ENCODE results near the gene SBF2.

DNA sequence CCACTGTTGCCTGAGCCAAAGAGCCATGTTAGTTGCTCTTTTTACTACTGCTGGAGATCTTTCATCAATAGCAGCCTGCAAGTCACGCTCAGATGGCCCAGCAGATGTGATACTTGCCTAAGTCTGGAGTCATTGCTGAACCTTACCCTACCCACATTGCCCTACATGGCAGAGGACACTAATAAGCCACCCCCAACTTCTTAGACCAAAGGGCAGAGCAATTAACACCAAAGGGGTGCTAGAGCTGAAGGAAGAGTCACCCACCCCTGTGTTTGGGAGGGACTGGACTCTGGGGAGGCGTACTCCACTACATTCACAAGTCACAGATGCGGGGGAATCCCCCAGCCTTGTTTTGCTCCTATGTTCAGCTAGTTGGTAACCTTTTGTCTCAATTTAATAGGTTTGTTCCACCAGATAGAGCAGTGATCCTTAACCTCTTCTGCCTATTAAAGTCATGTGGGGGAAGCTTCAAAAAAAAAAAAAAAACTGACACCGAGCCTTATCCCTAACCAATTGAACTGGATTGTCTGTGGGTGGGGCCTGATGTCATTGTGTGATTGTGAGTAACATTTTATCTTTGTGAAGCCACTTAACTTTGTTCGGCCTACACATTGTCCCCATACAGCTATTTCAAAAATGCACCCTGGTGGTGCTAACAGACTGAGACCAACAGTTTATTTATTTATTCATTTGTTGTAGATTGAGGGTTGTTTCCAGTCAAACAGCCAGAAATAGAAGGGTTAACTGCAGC lies 23.9 kb upstream of the SBF2 start:
- TF ChIP-seq, protein P1, sequence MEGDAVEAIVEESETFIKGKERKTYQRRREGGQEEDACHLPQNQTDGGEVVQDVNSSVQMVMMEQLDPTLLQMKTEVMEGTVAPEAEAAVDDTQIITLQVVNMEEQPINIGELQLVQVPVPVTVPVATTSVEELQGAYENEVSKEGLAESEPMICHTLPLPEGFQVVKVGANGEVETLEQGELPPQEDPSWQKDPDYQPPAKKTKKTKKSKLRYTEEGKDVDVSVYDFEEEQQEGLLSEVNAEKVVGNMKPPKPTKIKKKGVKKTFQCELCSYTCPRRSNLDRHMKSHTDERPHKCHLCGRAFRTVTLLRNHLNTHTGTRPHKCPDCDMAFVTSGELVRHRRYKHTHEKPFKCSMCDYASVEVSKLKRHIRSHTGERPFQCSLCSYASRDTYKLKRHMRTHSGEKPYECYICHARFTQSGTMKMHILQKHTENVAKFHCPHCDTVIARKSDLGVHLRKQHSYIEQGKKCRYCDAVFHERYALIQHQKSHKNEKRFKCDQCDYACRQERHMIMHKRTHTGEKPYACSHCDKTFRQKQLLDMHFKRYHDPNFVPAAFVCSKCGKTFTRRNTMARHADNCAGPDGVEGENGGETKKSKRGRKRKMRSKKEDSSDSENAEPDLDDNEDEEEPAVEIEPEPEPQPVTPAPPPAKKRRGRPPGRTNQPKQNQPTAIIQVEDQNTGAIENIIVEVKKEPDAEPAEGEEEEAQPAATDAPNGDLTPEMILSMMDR (IDR thresholded peaks at IDR 0.05), result no peak
- TF ChIP-seq POLR2A (IDR thresholded peaks at IDR 0.05; ENCODE audit: low read depth) (no peak), POLR2AphosphoS5 (IDR thresholded peaks at IDR 0.05) (no peak)
